ENCODE data around the gene SPACDR.
"Not testable (repeated sequence)": the region's sequence is repeated elsewhere in the genome, so short reads cannot be mapped to it uniquely, and the experiment has no call there.

SPACDR gene, protein sequence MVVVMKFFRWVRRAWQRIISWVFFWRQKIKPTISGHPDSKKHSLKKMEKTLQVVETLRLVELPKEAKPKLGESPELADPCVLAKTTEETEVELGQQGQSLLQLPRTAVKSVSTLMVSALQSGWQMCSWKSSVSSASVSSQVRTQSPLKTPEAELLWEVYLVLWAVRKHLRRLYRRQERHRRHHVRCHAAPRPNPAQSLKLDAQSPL

DNA sequence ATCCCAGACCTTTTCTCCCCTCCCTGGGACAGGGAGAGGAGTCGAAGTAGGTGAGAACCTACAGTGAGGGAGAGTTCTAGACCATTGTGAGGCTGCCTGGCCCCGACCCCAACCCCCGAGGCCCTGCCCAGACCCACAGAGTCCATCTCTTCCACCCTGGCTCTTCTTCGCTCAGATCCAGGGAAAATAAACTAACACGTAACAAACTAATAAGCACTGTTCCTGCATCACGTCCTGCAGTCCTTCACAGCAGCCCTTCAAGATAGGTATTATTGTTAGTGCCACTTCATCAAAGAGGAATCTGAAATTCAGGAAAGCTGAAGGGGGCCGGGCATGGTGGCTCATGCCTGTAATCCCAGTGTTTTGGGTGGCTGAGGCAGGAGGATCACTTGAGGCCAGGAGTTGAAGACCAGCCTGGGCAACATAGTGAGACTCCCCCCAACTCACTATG is at the start of gene SPACDR:
Gene SPACDR, minus strand, starts transcription at position 51 of the 451 bp plus-strand sequence. CDS start 235 bp downstream, outside the sequence.
- no peak for DNase-seq

DNA sequence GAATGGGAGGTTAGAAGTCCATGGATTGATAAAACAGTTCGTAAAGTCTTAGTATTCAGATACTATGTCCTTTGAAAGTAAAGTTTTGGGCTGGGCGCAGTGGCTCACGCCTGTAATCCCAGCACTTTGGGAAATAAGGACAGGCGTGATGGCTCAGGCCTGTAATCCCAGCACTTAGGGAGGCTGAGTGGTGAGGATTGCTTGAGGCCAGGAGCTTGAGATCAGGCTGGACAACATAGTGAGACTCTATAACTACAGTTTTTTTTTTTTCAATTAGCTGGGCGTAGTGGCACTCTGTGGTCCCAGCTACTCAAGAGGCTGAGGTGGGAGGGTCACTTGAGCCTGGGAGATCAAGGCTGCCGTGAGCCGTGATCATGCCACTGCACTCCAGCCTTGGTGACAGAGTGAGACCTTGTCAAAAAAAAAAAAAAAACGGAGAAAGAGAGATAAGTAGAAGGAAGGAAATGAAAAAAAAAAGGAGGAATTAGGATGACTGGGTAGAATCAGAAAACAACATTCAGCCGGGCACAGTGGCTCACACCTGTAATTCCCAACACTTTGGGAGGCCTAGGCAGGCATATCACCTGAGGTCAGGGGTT is 49.3 kb upstream of the SPACDR start:
- no peak for DNase-seq

DNA sequence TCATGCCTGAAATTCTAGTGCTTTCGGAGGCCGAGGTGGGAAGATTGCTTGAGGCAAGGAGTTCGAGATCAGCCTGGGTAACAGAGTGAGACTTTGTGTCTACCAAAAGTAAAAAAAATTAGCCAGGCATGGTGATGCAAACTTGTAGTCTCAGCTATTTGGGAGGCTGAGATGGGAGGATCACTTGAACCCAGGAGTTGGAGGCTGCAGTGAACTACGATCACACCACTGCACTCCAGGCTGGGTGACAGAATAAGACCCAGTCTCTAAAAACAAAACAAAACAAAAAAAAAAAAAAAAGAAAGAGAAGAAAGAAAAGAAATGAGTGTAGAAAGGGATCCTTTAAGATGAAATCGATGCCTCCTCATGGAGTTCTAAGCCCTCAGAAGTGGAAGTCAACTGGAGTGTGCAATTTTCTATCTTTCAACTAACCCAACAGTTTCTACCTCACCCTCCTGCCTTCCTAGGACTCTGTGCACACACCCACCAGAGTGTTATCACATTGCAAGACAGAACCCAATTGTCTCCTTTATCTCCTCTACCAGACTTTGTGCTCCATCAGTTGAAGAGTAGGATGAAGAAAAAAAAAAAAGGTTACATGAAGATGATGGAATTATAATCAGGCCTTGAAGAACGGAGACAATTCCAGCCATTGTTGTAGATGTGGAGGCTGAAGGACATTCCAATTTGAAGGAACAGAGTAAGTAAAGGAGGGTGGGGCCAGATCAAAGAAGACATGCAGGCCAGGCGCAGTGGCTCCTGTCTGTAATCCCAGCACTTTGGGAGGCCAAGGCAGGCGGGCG is 46.6 kb upstream of the SPACDR start:
- DNase-seq: no peak

DNA sequence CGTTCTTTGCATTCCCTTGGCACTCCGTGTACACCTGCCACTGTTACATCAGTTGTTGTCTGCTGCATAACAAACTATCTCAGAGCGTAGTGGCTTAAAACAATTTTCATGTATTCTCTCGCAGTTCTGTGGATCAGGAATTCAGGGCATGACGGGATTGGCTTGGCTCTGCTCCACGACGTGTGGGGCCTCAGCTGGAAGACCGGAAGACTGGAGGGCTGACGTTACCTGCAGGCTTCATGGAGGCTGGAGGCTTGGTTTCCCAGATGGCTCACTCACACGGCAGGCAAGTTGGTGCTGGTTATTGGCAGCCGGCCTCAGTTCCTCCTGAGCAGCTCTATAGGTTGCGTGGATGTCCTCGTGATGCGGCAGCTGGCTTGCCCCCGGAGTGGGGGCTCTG is 45.2 kb upstream of the SPACDR start:
- no peak for DNase-seq

DNA sequence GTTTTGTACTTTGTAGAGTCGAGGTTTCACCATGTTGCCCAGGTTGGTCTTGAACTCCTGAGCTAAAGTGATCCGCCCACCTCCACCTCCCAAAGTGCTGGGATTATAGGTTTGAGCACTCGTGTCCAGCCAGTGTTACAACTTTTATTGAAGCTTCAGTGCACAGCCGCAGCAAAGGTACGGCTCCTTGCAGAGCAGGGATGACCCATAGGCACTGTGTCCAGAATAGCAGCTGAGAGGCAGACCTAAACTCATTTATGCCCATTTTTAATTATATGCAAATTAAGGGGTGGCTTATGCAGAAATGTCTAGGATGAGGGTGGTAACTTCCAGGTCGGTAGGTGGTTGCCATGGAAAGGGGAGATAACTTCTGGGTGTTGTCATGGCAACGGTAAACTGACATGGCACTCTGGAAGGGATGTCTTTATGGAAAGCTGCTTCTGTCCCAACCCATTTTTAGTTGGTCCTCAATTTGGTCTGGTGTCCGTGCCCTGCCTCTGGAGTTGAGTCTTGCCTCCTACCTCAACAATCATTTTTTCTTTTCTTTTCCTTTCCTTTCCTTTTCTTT is 42.4 kb upstream of the SPACDR start:
- DNase-seq: no peak

DNA sequence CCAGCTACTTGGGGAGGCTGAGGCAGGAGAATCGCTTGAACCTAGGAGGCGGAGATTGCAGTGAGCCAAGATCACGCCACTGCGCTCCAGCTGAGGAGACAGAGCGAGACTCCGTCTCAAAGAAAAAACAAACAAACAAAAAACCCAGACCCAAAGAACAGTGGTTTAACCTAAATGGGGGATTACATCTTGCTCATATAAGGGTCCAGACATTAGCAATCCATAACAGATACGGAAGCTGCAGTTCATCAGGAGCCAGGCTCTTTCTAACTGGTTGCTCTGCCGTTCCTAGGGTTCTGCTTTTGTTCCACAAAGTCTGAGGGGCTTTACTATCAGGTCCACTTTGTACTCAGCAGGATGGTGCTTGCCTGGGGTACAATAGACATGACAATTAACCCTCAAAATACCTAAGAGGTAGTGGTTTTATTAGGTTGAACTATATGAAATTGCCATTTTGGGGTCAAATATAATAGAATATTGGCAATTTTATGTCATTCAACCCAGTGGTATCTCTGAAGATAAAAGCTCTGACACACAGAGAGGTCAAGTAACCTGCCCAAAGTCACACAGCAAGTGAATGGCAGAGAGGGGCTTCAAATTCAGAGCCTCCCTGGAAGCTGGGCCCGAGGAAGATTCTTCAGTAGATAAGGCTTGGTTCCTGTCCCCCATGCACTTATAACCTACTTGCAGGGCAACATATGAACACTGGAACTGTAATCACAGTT is 41.0 kb upstream of the SPACDR start:
- DNase-seq: no peak

DNA sequence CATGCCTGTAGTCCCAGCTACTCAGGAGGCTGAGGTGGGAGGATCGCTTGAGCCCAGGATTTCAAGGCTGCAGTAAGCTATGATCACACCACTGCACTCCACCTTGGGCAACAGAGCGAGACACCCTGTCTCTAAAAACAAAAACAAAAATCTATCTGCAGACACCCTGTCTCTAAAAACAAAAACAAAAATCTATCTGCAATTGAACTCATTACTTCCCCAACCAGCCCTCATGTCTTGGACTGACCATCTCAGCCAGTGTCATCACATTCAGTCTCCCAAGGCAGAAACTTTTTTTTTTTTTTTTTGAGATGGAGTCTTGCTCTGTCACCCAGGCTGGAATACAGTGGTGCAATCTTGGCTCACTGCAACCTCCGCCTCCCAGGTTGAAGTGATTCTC is 40.0 kb upstream of the SPACDR start:
- not testable (repeated sequence) for DNase-seq

DNA sequence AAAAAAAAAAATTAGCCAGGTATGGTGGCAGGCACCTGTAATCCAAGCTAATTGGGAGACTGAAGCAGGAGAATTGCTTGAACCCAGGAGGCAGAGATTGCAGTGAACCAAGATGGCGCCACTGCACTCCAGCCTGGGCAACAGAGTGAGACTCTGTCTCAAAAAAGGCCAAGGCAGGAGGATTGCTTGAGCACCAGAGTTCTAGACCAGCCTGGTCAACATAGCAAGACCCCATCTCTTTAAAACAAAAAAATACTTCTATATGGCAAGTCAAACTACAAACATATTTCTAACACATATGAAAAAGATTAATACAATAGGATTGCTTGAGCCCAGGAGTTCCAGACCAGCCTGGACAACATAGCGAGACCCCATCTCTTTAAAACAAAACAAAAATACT is 36.7 kb upstream of the SPACDR start:
- not testable (repeated sequence) for DNase-seq

DNA sequence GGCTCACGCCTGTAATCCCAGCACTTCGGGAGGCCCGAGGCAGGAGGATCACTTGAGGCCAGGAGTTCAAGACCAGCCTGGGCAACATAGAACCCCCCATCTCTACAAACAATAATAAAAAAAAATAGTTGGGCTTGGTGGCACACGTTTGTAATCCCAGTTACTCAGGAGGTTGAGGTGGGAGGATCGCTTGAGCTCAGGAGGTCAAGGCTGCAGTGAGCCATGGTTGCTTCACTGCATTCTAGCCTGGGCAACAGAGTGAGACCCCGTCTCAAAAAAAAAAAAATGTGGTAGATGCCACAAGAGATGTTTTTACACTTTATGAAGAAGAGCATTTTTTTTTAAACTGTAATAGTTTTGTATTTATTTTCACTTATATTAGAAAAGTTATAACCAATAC is 32.4 kb upstream of the SPACDR start:
- no peak for DNase-seq

DNA sequence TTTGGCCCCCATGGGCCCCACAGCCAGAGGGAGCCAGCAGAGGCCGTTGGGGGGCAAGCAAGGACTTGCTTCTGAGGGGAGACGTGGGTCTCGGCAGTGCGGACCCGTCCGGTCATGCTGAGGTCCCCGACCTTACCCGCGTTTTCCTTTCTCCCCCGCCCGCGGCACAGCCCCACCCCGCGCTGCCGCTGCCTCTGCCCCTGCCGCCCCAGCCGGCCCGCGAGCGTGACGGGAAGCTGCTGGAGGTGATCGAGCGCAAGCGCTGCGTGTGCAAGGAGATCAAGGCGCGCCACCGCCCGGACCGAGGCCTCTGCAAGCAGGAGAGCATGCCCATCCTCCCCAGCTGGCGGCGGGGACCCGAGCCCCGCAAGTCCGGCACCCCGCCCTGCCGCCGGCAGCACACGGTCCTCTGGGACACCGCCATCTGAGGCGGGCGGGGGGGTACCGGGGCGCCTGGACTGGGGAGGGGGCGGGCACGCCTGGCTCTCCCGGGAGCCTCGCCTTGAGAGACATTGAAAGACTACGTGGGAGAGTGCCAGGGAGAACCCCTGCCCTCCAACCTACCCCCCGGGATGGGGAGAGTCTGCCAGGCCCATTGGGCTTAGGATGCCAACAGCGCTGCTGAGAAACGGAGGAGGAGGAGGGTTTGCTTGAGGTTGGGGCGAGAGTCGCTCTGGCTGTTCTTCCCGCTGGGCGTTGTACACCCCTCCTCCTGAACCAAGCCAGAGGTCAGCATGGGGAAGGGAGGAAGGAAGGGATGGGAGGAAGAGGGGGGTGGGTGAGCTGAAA is 29.6 kb upstream of the SPACDR start:
- DNase-seq: peak; percentile 65

DNA sequence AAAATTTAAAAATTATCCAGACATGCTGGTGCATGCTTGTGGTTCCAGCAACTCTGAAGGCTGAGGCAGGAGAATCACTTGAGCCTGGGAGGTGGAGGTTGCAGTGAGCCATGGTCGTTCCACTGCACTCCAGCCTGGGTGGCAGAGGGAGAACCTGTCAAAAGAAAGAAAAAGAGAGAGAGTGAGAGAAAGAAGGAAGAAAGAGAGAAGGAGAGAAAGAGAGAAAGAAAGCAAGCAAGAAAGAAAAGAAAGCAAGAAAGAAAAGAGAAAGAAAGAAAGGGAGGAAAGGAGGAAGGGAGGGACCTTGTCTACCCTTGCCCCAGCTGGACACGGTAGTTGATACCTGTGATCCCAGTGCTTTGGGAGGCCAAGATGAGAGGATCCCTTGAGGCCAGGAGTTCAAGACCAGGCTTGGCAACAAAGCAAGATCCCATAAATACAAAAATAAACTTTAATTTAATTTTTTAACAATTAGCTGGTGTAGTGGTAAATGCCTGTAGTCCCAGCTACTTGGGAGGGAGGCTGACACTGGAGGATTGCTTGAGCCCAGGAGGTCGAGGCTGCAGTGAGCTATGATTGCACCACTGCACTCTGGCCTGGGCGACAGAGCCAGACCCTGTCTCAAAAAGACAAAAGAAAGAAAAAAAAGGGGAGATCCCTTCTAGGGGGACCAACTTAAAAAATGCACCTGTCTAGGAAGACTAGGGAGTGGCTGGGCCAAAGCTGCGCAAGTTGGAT is 28.8 kb upstream of the SPACDR start:
- no peak for DNase-seq

DNA sequence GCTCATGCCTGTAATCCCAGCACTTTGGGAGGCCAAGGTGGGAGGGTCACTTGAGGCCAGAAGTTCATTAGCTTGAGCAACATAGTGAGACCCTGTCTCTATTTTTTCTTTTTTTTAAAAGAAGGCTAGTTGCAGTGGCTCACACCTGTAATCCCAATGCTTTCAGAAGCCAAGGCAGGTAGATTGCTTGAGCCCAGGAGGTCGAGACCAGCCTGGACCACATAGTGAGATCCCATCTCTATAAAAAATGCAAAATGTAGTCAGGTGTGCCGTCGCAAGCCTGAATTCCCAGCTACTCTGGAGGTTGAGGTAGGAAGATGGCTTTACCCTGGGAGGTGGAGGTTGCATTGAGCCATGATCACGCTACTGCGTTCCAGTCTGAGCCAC is 27.1 kb upstream of the SPACDR start:
- no peak for DNase-seq

DNA sequence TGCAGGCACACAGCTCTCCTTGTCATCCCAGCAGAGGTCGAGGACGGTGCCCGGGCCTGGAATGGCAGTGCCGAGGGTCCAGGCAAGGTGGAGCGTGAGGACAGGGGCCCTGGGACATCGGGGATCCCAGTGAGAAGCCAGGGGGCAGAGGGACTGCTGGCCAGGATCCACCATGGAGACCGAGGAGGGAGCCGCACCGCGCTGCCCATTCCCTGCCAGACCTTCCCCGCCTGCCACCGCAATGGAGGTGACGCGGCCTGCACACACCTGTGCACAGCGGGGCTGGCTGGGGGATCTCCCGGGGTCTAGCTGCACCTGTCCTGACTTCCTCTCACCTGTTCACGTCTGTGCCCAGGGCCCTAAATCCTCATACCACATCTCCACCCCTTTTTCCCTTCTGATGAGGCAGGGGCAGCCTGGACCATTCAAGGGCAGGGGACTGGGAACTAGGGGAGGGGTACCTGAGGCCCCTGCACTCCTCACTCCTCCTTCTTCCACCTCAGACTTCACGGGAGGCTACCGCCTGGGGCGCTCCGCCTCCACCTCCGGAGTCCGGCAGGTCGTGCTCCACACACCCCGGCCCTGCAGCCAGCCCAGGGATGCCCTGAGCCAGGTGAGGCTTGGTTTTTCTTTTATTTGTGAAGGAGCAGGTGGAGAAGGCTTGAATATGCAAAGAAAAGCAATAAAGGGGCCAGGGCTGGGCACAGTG is 26.6 kb upstream of the SPACDR start:
- DNase-seq: peak; percentile 44

DNA sequence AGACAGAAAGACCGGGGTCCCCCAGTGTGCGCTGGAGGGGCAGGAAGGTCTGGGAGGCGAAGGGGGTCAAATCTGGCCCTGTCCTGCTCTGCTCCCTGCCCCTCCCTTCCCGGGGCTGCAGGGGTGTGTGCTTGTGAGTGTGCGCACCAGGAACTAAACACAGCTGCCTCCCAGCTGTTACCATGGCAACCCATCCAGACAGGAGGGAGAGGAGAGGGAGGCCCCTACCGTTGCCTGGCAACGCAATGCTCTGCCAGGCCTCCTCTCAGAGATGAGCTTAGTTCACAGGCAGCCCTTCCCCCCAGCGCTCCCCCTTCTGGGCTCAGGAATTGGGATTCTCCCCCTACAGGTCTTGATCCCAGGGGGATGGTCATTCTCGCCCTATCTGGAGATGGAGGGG is 25.8 kb upstream of the SPACDR start:
- DNase-seq: peak; percentile 99

DNA sequence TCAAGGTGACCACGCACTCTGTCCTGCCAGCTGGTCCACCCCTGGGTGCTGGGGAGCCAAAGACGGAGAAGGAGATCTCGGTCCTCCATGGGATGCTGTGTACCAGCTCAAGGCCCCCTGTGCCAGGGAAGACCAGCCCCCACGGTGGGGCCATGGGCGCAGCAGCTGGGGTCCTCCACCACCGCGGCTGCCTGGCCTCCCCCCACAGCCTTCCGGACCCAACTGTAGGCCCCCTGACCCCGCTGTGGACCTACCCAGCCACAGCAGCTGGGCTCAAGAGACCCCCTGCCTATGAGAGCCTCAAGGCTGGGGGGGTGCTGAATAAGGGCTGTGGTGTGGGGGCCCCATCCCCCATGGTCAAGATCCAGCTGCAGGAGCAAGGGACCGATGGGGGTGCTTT is 25.1 kb upstream of the SPACDR start:
- no peak for DNase-seq

DNA sequence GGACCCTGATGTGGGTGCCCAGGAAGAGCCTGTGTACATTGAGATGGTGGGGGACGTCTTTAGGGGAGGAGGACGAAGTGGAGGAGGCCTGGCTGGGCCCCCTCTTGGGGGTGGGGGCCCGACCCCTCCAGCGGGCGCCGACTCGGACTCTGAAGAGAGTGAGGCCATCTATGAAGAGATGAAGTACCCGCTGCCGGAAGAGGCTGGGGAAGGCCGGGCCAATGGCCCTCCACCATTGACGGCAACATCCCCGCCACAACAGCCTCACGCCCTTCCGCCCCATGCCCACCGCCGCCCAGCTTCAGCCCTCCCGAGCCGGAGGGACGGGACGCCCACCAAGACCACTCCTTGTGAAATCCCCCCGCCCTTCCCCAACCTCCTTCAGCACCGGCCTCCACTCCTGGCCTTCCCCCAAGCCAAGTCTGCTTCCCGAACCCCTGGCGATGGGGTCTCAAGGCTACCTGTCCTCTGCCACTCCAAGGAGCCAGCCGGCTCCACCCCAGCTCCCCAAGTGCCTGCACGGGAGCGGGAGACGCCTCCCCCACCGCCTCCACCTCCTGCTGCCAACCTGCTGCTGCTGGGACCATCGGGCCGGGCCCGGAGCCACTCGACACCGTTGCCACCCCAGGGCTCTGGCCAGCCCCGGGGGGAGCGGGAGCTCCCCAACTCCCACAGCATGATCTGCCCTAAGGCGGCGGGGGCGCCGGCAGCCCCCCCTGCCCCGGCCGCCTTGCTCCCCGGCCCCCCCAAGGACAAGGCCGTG is 24.5 kb upstream of the SPACDR start:
- DNase-seq: no peak

DNA sequence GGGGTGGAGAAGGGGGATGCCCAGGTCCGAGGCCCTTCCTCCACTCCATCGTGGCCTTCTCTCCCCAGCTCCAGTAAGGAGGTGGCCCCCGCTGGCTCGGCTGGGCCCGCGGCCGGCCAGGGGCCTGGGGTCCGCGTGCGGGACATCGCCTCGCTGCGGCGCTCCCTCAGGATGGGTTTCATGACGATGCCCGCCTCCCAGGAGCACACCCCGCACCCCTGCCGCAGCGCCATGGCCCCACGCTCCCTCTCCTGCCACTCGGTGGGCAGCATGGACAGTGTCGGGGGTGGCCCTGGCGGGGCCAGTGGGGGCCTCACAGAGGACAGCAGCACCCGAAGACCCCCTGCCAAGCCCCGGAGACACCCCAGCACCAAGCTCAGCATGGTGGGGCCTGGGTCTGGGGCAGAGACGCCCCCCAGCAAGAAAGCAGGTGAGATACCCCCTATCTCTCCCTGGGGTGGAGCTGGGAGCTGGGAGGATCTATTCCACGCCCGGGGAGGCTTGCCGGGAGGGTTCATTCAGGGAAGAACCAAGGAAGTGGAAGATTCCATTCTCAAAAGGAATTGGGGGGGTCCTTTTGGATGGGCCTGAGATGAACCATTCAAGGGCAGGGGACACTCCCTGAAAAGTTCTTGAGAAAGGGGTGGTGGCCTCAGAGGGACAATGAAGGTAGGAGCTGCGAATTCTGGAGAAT is 22.8 kb upstream of the SPACDR start:
- no peak for DNase-seq

DNA sequence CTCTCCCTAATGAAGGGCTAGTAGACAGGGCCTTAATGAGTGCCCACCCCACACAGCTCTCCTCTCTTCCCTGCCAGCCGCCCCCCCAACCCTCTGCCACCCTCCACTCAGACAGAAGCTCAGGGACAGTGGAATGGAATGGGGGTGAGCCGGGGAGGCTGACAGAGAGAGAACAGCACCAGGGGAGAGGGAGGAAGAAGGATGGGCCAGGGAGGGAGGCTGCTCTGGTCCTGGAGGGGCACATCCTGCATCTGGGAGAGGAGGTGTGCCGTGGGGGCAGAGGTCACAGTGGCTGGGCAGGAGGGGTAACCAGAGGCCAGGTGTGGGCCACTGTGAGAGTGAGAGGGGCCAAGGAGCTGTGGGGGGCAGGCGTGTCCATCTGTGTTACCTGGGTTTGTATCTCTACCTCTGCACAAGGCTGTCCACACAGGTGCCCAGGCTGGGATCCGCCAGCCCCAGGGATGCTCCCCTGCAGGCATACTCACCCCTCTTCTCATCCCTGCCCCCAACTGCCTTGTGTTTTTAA is 22.1 kb upstream of the SPACDR start:
- no peak for DNase-seq

DNA sequence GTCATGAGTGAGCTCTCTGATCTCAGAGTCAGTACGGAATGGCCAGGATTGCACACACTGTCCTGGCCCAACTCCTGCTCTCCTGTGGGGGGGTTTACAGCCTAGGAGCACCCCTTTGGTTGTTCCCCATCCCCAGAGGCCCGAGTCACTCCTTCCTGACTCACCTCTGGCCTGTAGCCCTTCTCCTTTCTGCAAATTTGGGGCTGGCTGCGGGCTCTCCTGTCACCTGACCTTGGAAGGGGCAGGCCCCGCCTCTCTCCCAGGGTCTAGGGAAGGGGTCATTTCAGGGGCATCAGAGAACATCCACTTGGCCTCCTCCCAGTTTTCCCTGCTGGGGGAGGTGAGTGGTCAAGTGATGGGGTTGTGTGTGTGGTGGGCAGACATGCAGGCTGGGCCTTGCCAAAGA is 21.4 kb upstream of the SPACDR start:
- DNase-seq: no peak
